GM12892 (cell line): ENCODE data around the gene HSPA12A.

Experiments used
- DNase-seq: peaks from one replicate; pipeline ENCODE4 v3.0.0; 2011; ENCODE audit not compliant: insufficient read length
- FAIRE-seq: peaks from 2 replicates; lab custom pipeline; 2011; peaks lifted over from hg19 to GRCh38; lab: Jason Lieb, UNC
- POLR2A ChIP-seq: IDR thresholded peaks from 2 replicates; pipeline ENCODE4 v1.6.1; 2011; ENCODE audit warnings: low read depth, low read length, control low read depth
- POLR2AphosphoS5 ChIP-seq: IDR thresholded peaks from 2 replicates; pipeline ENCODE4 v1.6.1; 2011; ENCODE audit warnings: low read depth, low read length, control low read depth
- TAF1 ChIP-seq: IDR thresholded peaks from 2 replicates; pipeline ENCODE4 v1.6.1; 2011; ENCODE audit warnings: low read depth, mild to moderate bottlenecking, control low read depth, low read length, borderline replicate concordance

HSPA12A gene

DNA sequence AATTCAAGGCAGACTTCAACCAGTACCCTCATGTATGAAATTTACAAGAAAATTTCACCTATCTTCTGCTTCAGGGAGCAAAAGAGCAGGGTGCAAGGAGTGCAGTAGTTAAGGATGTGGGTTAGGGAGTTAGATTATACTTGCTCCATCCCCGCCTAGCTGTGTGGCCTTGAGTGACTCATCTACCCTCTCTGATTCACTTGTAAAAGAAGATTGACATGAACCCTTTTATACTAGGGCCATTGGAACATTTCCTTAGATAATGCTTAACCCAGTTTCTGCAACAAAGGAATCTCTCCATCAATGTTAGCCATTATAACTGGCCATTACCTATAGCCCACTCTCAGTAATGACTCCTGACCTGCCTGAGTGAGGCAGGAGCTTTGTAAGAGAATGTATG lies 10.2 kb upstream of the HSPA12A start:
- no peak for TF ChIP-seq POLR2AphosphoS5
- TF ChIP-seq TAF1, result no peak
- no peak for TF ChIP-seq POLR2A
- FAIRE-seq (no peak), DNase-seq (no peak)

DNA sequence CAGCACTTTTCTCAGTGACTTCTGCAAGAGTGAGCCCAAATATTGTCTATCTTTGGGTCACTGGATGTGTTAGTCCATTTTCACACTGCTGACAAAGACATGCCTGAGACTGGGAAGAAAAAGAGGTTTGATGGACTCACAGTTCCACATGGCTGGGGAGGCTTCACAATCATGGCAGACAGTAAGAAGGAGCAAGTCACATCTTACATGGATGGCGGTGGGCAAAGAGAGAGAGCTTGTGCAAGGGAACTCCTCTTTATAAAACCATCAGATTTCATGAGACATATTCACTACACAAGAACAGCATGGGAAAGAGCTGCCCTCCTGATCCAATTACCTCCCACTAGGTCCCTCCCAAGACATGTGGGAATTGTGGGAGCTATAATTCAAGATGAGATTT lies 6.1 kb upstream of the HSPA12A start:
- TF ChIP-seq POLR2AphosphoS5 (no peak), POLR2A (no peak)
- FAIRE-seq, result no peak
- DNase-seq, result no peak

DNA sequence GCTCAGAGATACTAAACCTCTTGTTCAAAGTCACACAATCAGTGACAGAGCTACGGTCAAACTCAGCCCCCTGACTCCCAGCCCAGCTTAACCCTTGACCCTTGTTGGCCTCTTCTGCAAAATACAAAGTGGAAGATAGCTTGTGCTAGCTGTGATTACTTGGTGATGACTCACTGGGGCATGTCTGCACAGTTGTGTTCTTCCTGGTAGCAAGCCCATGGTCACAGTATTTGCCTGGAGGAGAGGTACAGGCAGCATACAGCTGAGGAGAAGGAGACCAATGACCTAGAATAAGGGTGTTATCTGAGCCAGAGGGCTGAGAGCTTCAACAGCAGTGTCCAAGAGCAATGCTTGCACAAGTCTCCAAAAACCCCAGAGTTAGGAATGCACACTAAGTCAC lies 5.7 kb upstream of the HSPA12A start:
- no peak for DNase-seq
- TF ChIP-seq TAF1 (no peak), POLR2AphosphoS5 (no peak), POLR2A (no peak)
- FAIRE-seq, result no peak

GRCh38 chr10:116747325-116747724 lies 5.0 kb upstream of the HSPA12A start:
- DNase-seq (no peak), FAIRE-seq (no peak)
- TF ChIP-seq POLR2A, result no peak
- TF ChIP-seq TAF1, result no peak
- no peak for TF ChIP-seq POLR2AphosphoS5

GRCh38 chr10:116744885-116745284 lies 2.5 kb upstream of the HSPA12A start:
- TF ChIP-seq POLR2A (no peak), TAF1 (no peak), POLR2AphosphoS5 (no peak)
- FAIRE-seq (no peak), DNase-seq (no peak)

GRCh38 chr10:116744163-116744753 lies 1.9 kb upstream of the HSPA12A start:
- FAIRE-seq (no peak), DNase-seq (no peak)
- no peak for TF ChIP-seq POLR2A
- TF ChIP-seq TAF1, result no peak
- no peak for TF ChIP-seq POLR2AphosphoS5

DNA sequence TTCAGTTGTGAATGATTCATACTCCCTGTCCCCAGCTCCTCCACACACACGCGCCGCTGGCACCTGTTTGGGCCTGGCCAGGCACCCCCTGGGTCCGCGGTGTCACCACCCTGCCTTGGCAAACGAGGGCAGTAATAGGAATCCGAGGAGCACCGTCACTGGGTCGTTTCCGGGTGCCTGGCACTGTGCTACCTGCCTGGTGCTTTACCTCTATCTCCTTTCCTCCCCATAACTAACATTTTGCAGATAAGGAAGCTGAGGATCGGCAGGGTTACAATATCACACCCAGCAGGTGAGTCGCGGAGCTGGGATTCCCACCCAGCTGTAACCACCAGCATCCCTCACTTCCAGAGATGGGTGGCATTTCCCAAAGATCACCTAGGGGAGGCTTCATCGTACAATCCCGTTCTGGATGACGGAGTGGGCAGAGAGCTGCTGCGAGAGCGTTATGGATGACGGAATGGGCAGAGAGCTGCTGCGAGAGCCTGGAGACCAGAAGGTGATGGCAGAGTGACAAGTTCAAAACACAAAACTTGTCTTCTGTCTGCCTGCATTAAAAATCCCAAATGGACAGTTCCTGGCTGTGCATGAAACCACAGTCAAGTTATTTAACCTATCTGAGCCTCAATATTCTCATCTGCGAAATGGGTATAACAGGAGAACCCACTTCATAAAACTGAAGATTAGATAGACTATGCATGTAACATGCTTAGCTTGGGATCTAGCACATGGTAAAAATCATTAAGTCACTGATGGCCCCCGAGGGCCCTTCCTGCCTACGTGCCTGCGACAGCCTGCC lies 1.1 kb upstream of the HSPA12A start:
- TF ChIP-seq POLR2A (no peak), POLR2AphosphoS5 (no peak), TAF1 (no peak)
- FAIRE-seq (no peak), DNase-seq (no peak)

GRCh38 chr10:116741391-116742351 lies 695 bp downstream of the HSPA12A start:
- no peak for FAIRE-seq
- TF ChIP-seq TAF1 (no peak), POLR2A (no peak), POLR2AphosphoS5 (no peak)
- DNase-seq, result no peak

GRCh38 chr10:116740971-116741370 lies 1.4 kb downstream of the HSPA12A start:
- DNase-seq (no peak), FAIRE-seq (no peak)
- TF ChIP-seq POLR2AphosphoS5 (no peak), TAF1 (no peak), POLR2A (no peak)

GRCh38 chr10:116738339-116738738 lies 4.0 kb downstream of the HSPA12A start:
- FAIRE-seq, result no peak
- DNase-seq, result no peak
- TF ChIP-seq POLR2AphosphoS5, result no peak
- no peak for TF ChIP-seq TAF1
- TF ChIP-seq POLR2A, result no peak
